Karpas-422 (cell line): Measurements from ENCODE around the gene CHGA. TPM values are rescaled to one million over a fixed set of nuclear protein-coding genes. Genes with fewer than 3 reads are reported as not detected.

ENCODE experiments used
- DNase-seq: peaks from one replicate; pipeline ENCODE4 v3.0.0-alpha.2; 2015
- H2AFZ ChIP-seq: fragments of 200-600 bp; sonication (generic); 2 replicates; pipeline ENCODE4 v1.6.1; 2014; ENCODE audit warnings: antibody characterized with exemption, low read length, mixed read lengths
- H3K27ac ChIP-seq: fragments of 200-600 bp; sonication (generic); 2 replicates; pipeline ENCODE4 v1.5.1; 2014; ENCODE audit warnings: mild to moderate bottlenecking, low read length, moderate library complexity
- H3K27me3 ChIP-seq: fragments of 200-600 bp; sonication (generic); 2 replicates; pipeline ENCODE4 v1.6.1; 2014; ENCODE audit warnings: low read length, mixed read lengths
- H3K36me3 ChIP-seq: fragments of 200-600 bp; sonication (generic); 2 replicates; pipeline ENCODE4 v1.6.1; 2014; ENCODE audit warnings: low read length, mixed read lengths; ENCODE audit not compliant: insufficient read depth
- H3K4me1 ChIP-seq: fragments of 200-600 bp; sonication (generic); 2 replicates; pipeline ENCODE4 v1.6.1; 2014; ENCODE audit warnings: mild to moderate bottlenecking, low read length, mixed read lengths
- H3K4me2 ChIP-seq: fragments of 200-600 bp; sonication (generic); 2 replicates; pipeline ENCODE4 v1.6.1; 2014; ENCODE audit warnings: low read length, low read depth, mild to moderate bottlenecking; ENCODE audit not compliant: poor library complexity, severe bottlenecking
- H3K4me3 ChIP-seq: fragments of 200-600 bp; sonication (generic); 2 replicates; pipeline ENCODE4 v1.5.1; 2014; ENCODE audit warnings: mild to moderate bottlenecking, antibody characterized with exemption, low read length, mixed read lengths
- H3K79me2 ChIP-seq: fragments of 200-600 bp; sonication (generic); 2 replicates; pipeline ENCODE4 v1.6.1; 2014; ENCODE audit warnings: mild to moderate bottlenecking, low read length, mixed read lengths
- H3K9ac ChIP-seq: fragments of 200-600 bp; sonication (generic); 2 replicates; pipeline ENCODE4 v1.6.0; 2014; ENCODE audit warnings: low read length
- H3K9me2 ChIP-seq: fragments of 200-600 bp; sonication (generic), shearing (Covaris generic); replicated peaks from 2 replicates; pipeline ENCODE4 v1.6.0; 2014; ENCODE audit warnings: mild to moderate bottlenecking, low read length, moderate library complexity; ENCODE audit not compliant: insufficient read depth
- H3K9me3 ChIP-seq: fragments of 300-700, 200-600 bp; sonication (generic); 2 replicates; pipeline ENCODE4 v1.6.1; 2014; ENCODE audit warnings: low read length, mixed read lengths
- H4K20me1 ChIP-seq: fragments of 200-600 bp; sonication (generic); 2 replicates; pipeline ENCODE4 v1.6.1; 2014; ENCODE audit warnings: mild to moderate bottlenecking, antibody characterized with exemption, low read length, low read depth; ENCODE audit not compliant: insufficient read depth
- total RNA-seq: library from RNA; depleted of rRNA; stranded (reverse); fragments of >200 nt; shearing (Covaris generic); gene quantifications from 2 replicates; pipeline ENCODE4 v1.2.3, GENCODE V29; 2014; ENCODE audit warnings: low replicate concordance; rRNA removed

The CHGA gene
- total RNA-seq, 1 experiment from 2014 or later: not detected

GRCh38 chr14:92978229-92979021 is 55.5 kb downstream of the CHGA start:
- Histone ChIP-seq H3K27me3 (no peaks in the 10 kb centered on the region), H3K9me2 (no peaks in the 10 kb centered on the region), H3K4me1 (no peaks in the 10 kb centered on the region), H3K27ac (no peak overlapping the region), H3K36me3 (no peaks in the 10 kb centered on the region), H3K9me3 (peaks cover 33% of the 10 kb centered on the region; the same call in 1 of the 2 replicates), H3K9ac (no peak overlapping the region), H3K4me2 (no peak overlapping the region), H3K4me3 (no peak overlapping the region), H4K20me1 (no peaks in the 10 kb centered on the region), H3K79me2 (no peaks in the 10 kb centered on the region), H2AFZ (no peak overlapping the region)
- DNase-seq: no peak

- DNase-seq: no peak
- no peaks in the 10 kb centered on the region for H3K27me3 ChIP-seq
- peaks cover 28% of the 10 kb centered on the region; the same call in 1 of the 2 replicates for H3K9me3 ChIP-seq
- H4K20me1 ChIP-seq: no peaks in the 10 kb centered on the region
- no peak overlapping the region for H2AFZ ChIP-seq
- no peak overlapping the region for H3K9ac ChIP-seq
- H3K4me1 ChIP-seq: no peaks in the 10 kb centered on the region
- H3K36me3 ChIP-seq: no peaks in the 10 kb centered on the region
- H3K4me3 ChIP-seq: no peak overlapping the region
- H3K4me2 ChIP-seq: no peak overlapping the region
- no peaks in the 10 kb centered on the region for H3K79me2 ChIP-seq
- H3K27ac ChIP-seq: no peak overlapping the region
- no peaks in the 10 kb centered on the region for H3K9me2 ChIP-seq
These were observed 57.9 kb downstream of the CHGA start for GRCh38 chr14:92980866-92981265.

- no peak overlapping the region for H3K9ac ChIP-seq
- H2AFZ ChIP-seq: no peak overlapping the region
- no peak overlapping the region for H3K27ac ChIP-seq
- no peaks in the 10 kb centered on the region for H4K20me1 ChIP-seq
- no peak for DNase-seq
- H3K27me3 ChIP-seq: no peaks in the 10 kb centered on the region
- no peaks in the 10 kb centered on the region for H3K9me2 ChIP-seq
- no peaks in the 10 kb centered on the region for H3K4me1 ChIP-seq
- H3K4me3 ChIP-seq: no peak overlapping the region
- H3K79me2 ChIP-seq: no peaks in the 10 kb centered on the region
- no peak overlapping the region for H3K4me2 ChIP-seq
- peaks cover 21% of the 10 kb centered on the region; the same call in 1 of the 2 replicates for H3K9me3 ChIP-seq
- no peaks in the 10 kb centered on the region for H3K36me3 ChIP-seq
These were observed 58.8 kb downstream of the CHGA start for GRCh38 chr14:92981726-92982125.

- Histone ChIP-seq H3K36me3 (no peaks in the 10 kb centered on the region), H3K4me3 (no peak overlapping the region), H3K27ac (no peak overlapping the region), H3K9me3 (peaks cover 13% of the 10 kb centered on the region; the same call in 1 of the 2 replicates), H3K27me3 (no peaks in the 10 kb centered on the region), H3K9me2 (no peaks in the 10 kb centered on the region), H3K79me2 (no peaks in the 10 kb centered on the region), H3K9ac (no peak overlapping the region), H3K4me2 (no peak overlapping the region), H3K4me1 (no peaks in the 10 kb centered on the region), H2AFZ (no peak overlapping the region), H4K20me1 (no peaks in the 10 kb centered on the region)
- no peak for DNase-seq
These were observed 60.0 kb downstream of the CHGA start for GRCh38 chr14:92982956-92983355.

GRCh38 chr14:92984082-92984788 is 61.3 kb downstream of the CHGA start:
- no peaks in the 10 kb centered on the region for H3K79me2 ChIP-seq
- H3K9ac ChIP-seq: no peak overlapping the region
- H3K9me2 ChIP-seq: no peaks in the 10 kb centered on the region
- H3K36me3 ChIP-seq: no peaks in the 10 kb centered on the region
- H3K4me1 ChIP-seq: no peaks in the 10 kb centered on the region
- H3K27me3 ChIP-seq: no peaks in the 10 kb centered on the region
- H3K27ac ChIP-seq: no peak overlapping the region
- no peak overlapping the region for H3K4me2 ChIP-seq
- no peaks in the 10 kb centered on the region for H4K20me1 ChIP-seq
- no peak overlapping the region for H2AFZ ChIP-seq
- no peak for DNase-seq
- peaks cover 4% of the 10 kb centered on the region; the same call in 1 of the 2 replicates for H3K9me3 ChIP-seq
- H3K4me3 ChIP-seq: no peak overlapping the region

Other genes starting within 250 kb of the CHGA start
- not detected in 2 replicates for gene LGMN, start 174.5 kb upstream of the CHGA start, total RNA-seq
- gene GOLGA5, start 128.8 kb upstream of the CHGA start, total RNA-seq: 34.3 and 50.6 TPM in 2 replicates
- 6.3 and 23.7 TPM in 2 replicates for gene ITPK1, start 192.8 kb downstream of the CHGA start, total RNA-seq